ENCODE data around the gene R3HDML.

Gene R3HDML

DNA sequence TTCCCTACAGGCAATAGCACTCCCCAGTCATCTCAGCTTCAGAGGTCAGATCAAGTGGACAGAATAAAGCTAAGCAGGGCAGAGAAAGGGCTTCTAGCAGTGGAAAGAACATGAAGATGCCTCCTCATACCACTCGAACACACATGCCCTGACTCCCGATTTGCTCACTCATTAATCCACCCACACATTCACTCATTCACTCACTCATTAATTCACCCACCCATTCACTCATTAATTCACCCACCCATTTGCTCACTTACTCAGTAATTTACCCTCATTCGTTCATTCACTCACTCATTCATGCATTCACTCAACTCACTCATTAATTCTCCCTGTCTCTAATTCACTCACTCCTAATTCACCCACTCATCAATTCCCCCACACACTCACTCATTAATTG, 62.6 kb downstream of the R3HDML start:
- H3K27me3 ChIP-seq (ENCODE audit: control insufficient read depth, insufficient read depth, low read length): no peaks in the 10 kb centered on the region
- 100% methylated on average over 2 of the region's 3 CpGs for WGBS (ENCODE audit: insufficient coverage, insufficient read length)
- H3K36me3 ChIP-seq (ENCODE audit: control insufficient read depth, insufficient read depth, low read length): no peaks in the 10 kb centered on the region
- no peaks in the 10 kb centered on the region for H3K4me1 ChIP-seq (ENCODE audit: control insufficient read depth, insufficient read depth, low read length)
- no peak overlapping the region for H3K4me3 ChIP-seq (ENCODE audit: low read length)
- no peak for DNase-seq (ENCODE audit: low read depth, low spot score)
- no peaks in the 10 kb centered on the region for H3K9me3 ChIP-seq (ENCODE audit: control insufficient read depth, insufficient read depth, low read length)
- H3K27ac ChIP-seq (ENCODE audit: low read length): no peak overlapping the region

DNA sequence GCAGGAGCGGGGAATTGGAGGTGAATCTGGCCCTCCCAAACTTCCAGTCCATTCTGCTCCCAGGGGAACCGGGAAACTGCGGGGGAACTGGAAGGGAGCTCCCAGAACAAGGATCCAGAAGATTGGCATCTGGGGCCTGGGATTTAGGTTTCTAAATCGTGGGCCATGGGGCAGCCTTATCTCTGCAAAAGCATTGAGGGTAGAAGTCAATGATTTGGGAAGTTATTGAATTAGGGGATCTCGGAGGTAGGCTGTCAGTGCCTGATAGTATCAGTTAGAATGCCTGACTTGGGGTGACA, 63.8 kb downstream of the R3HDML start:
- H3K27ac ChIP-seq (ENCODE audit: low read length): no peak overlapping the region
- no peaks in the 10 kb centered on the region for H3K9me3 ChIP-seq (ENCODE audit: control insufficient read depth, insufficient read depth, low read length)
- H3K4me3 ChIP-seq (ENCODE audit: low read length): no peak overlapping the region
- H3K36me3 ChIP-seq (ENCODE audit: control insufficient read depth, insufficient read depth, low read length): no peaks in the 10 kb centered on the region
- no CpG with 5 or more reads among the region's 5 CpGs for WGBS (ENCODE audit: insufficient coverage, insufficient read length)
- H3K4me1 ChIP-seq (ENCODE audit: control insufficient read depth, insufficient read depth, low read length): no peaks in the 10 kb centered on the region; the same call in 1 of the 2 replicates
- H3K27me3 ChIP-seq (ENCODE audit: control insufficient read depth, insufficient read depth, low read length): no peaks in the 10 kb centered on the region
- no peak for DNase-seq (ENCODE audit: low read depth, low spot score)

All from iPS DF 6.9 (cell line).